Measurements from ENCODE around the gene TAS2R43. TPM values are rescaled to one million over a fixed set of nuclear protein-coding genes. Genes with fewer than 3 reads are reported as not detected.
"Not testable (repeated sequence)": the region's sequence is repeated elsewhere in the genome, so short reads cannot be mapped to it uniquely, and the experiment has no call there.

TAS2R43 gene
- total RNA-seq, 1 experiment from 2014 or later = not detected

- H3K9me2 ChIP-seq (replicated peaks; ENCODE audit: low read length); H3K27ac ChIP-seq (ENCODE audit: low read length); ATAC-seq; CTCF ChIA-PET; H3K9me3 ChIP-seq (ENCODE audit: low read length); H3K36me3 ChIP-seq (ENCODE audit: low read depth, low read length); H3K4me3 ChIP-seq (ENCODE audit: low read length); H3F3A ChIP-seq (ENCODE audit: low read length, unreplicated experiment); BruUV-seq (replicated peaks); H3K4me2 ChIP-seq (ENCODE audit: low read length); H3K4me1 ChIP-seq (ENCODE audit: insufficient read depth, low read length); DNase-seq; H3K27me3 ChIP-seq (ENCODE audit: low read length); H4K20me1 ChIP-seq (ENCODE audit: low read length); H3K9ac ChIP-seq (ENCODE audit: low read length); H2AFZ ChIP-seq (ENCODE audit: low read length); intact Hi-C loops (cut with micrococcal nuclease); H3K79me2 ChIP-seq (ENCODE audit: low read length); POLR2A ChIA-PET (ENCODE audit: unreplicated experiment): not testable (repeated sequence)
Measured at GRCh38 chr12:11041366-11041765, 50.7 kb downstream of the TAS2R43 start.

Other genes with a start within 250 kb of the TAS2R43 start
- gene PRR4, start 242.8 kb downstream of the TAS2R43 start, total RNA-seq (2014; rRNA removed) = 3.5 and 9.3 TPM in 2 replicates
- gene PRH1, start 208.1 kb downstream of the TAS2R43 start, total RNA-seq (2014; rRNA removed) = 5.7 and 9.5 TPM in 2 replicates
- gene TAS2R13, start 182.8 kb downstream of the TAS2R43 start, total RNA-seq (2014; rRNA removed) = 0.11 and 0.86 TPM in 2 replicates
- not detected in 2 replicates for gene PRH2, start 163.1 kb downstream of the TAS2R43 start, total RNA-seq (2014; rRNA removed)
- gene TAS2R14, start 153.1 kb downstream of the TAS2R43 start, total RNA-seq (2014; rRNA removed) = 1.6 and 1.8 TPM in 2 replicates
- 0.29 and 1.5 TPM in 2 replicates for gene TAS2R50, start 105.4 kb downstream of the TAS2R43 start, total RNA-seq (2014; rRNA removed)
- 0.11 and 0.46 TPM in 2 replicates for gene TAS2R20, start 94.0 kb downstream of the TAS2R43 start, total RNA-seq (2014; rRNA removed)
- not detected in 2 replicates for gene TAS2R19, start 69.7 kb downstream of the TAS2R43 start, total RNA-seq (2014; rRNA removed)
- 0.55 and 0.75 TPM in 2 replicates for gene TAS2R31, start 60.9 kb downstream of the TAS2R43 start, total RNA-seq (2014; rRNA removed)
- gene TAS2R46, start 30.0 kb downstream of the TAS2R43 start, total RNA-seq (2014; rRNA removed) = 0.36 and 1.5 TPM in 2 replicates
- 0.66 and 2.0 TPM in 2 replicates for gene TAS2R30, start 42.3 kb upstream of the TAS2R43 start, total RNA-seq (2014; rRNA removed)
- gene SMIM10L1, start 78.9 kb upstream of the TAS2R43 start, total RNA-seq (2014; rRNA removed) = 9.4 and 9.7 TPM in 2 replicates
- gene TAS2R42, start 94.6 kb upstream of the TAS2R43 start, total RNA-seq (2014; rRNA removed) = not detected in 2 replicates
- gene PRB3, start 177.4 kb upstream of the TAS2R43 start, total RNA-seq (2014; rRNA removed) = not detected in 2 replicates
- gene PRB4, start 218.1 kb upstream of the TAS2R43 start, total RNA-seq (2014; rRNA removed) = not detected in 2 replicates

Data from PC-3 (cell line).